Left renal cortex interstitium (tissue), 4 donors: Measurements from ENCODE around the gene IREB2. TPM values are rescaled to one million over a fixed set of nuclear protein-coding genes. Genes with fewer than 3 reads are reported as not detected.
A peak's percentile ranks its signal among the peaks of the same experiment; 100 is the strongest.
"Not testable (repeated sequence)": the region's sequence is repeated elsewhere in the genome, so short reads cannot be mapped to it uniquely, and the experiment has no call there.

Experiments used
- DNase-seq, 4 donors: peaks; one replicate each; pipeline ENCODE4 v3.0.0-alpha.2; 2013; ENCODE audit warnings: low read depth in 4 of 4, low spot score in 2 of 4, missing footprints in 1 of 4
- polyA plus RNA-seq, 4 donors: library from polyadenylated mRNA; unstranded; fragments of 120-200 nt; gene quantifications; one replicate each; pipeline ENCODE4 v1.2.1, GENCODE V29; 2013; ENCODE audit not compliant: insufficient read length in 4 of 4

The IREB2 gene
- polyA plus RNA-seq, 4 donors: 51.1 to 77.7 (median 59.2) TPM

- no peak for DNase-seq
Measured at GRCh38 chr15:78461171-78461888, 23.3 kb downstream of the IREB2 start.

- DNase-seq: no peak
Measured at GRCh38 chr15:78469031-78469430, 31.0 kb downstream of the IREB2 start.

GRCh38 chr15:78477295-78477694, 39.3 kb downstream of the IREB2 start:
- no peak for DNase-seq

GRCh38 chr15:78479650-78480049, 41.6 kb downstream of the IREB2 start:
- DNase-seq: no peak

GRCh38 chr15:78481917-78482316, 43.9 kb downstream of the IREB2 start:
- no peak for DNase-seq

GRCh38 chr15:78492872-78493271, 54.9 kb downstream of the IREB2 start:
- DNase-seq: no peak

GRCh38 chr15:78501857-78502256, 63.8 kb downstream of the IREB2 start:
- no peak for DNase-seq

- no peak for DNase-seq
Measured at GRCh38 chr15:78502641-78503040, 64.6 kb downstream of the IREB2 start.

GRCh38 chr15:78506971-78507830, 69.2 kb downstream of the IREB2 start, which contains the start of gene HYKK:
Gene HYKK, plus strand, starts transcription at chr15:78507577. Its CDS starts 5,512 bp downstream, at chr15:78513089.
- peak; percentile 86 to 98 (median 93) for DNase-seq

GRCh38 chr15:78507831-78508160, 69.8 kb downstream of the IREB2 start:
- DNase-seq: peak in 2 of 4 donors; percentile 0 to 3

- DNase-seq: peak in 1 of 4 donors; percentile 0
Measured at GRCh38 chr15:78508272-78508671, 70.3 kb downstream of the IREB2 start.

- DNase-seq: no peak
Measured at GRCh38 chr15:78509726-78510312, 71.8 kb downstream of the IREB2 start.

GRCh38 chr15:78520035-78520434, 82.0 kb downstream of the IREB2 start:
- DNase-seq: not testable (repeated sequence)

GRCh38 chr15:78524230-78524629, 86.2 kb downstream of the IREB2 start:
- DNase-seq: no peak

GRCh38 chr15:78527325-78527724, 89.3 kb downstream of the IREB2 start:
- no peak for DNase-seq

GRCh38 chr15:78533331-78533730, 95.3 kb downstream of the IREB2 start:
- DNase-seq: no peak

GRCh38 chr15:78536134-78536533, 98.1 kb downstream of the IREB2 start:
- DNase-seq: no peak

GRCh38 chr15:78537266-78537905, 99.4 kb downstream of the IREB2 start:
- DNase-seq: no peak

- DNase-seq: no peak
Measured at GRCh38 chr15:78538358-78538757, 100.3 kb downstream of the IREB2 start.

GRCh38 chr15:78539464-78540140, 101.6 kb downstream of the IREB2 start:
- DNase-seq: not testable (repeated sequence)
